ENCODE measurements around the gene VAX1.

Gene VAX1

GRCh38 chr10:117163954-117164548 lies 26.0 kb upstream of the VAX1 start:
- DNase-seq (ENCODE audit: low read depth in 3 of 3) = no peak

DNA sequence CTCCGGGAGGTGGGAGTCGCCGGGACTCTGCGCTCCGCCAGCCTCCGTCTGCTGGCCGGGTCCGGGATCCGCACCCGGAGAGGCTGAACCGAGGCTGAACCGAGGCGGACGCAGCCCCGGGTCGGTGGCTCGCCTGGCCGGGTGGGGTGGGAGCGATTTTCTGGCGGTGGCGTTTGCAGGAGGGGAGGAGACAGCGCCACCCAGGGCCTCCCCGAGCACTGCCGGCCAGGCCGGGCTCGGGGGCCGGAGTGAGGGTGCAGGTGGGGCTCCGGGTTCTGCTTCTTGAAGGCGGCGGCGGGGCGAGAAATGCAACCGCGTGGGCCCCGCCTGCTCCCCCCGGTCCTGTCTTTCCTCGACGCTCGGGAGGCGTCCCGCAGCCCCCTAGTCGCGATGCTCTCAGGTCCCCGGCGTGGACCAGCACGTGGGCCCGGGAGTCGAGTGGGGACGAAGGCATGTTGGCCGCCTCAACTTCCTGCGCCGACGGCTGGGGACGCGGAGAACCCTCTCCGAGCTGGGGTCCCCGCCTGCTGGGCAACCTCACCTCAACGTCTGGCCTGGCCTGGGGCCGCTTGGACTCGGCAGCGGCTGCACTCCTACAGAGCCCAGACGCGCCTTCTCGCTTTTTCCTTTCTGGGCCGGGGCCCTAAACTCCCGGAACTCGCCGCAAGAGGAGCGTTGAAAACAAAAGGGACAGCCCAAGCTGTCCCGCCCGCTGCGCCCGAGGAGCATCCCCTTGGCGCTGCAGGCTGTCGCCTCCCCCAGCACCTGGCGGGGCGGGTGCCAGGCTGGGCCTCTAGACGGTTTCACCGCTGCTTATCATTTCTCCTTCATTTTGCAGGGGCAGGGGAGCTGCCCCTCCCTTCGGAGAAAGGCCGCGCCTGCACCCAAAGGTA lies 25.2 kb upstream of the VAX1 start:
- DNase-seq (ENCODE audit: low read depth in 3 of 3) = no peak

DNA sequence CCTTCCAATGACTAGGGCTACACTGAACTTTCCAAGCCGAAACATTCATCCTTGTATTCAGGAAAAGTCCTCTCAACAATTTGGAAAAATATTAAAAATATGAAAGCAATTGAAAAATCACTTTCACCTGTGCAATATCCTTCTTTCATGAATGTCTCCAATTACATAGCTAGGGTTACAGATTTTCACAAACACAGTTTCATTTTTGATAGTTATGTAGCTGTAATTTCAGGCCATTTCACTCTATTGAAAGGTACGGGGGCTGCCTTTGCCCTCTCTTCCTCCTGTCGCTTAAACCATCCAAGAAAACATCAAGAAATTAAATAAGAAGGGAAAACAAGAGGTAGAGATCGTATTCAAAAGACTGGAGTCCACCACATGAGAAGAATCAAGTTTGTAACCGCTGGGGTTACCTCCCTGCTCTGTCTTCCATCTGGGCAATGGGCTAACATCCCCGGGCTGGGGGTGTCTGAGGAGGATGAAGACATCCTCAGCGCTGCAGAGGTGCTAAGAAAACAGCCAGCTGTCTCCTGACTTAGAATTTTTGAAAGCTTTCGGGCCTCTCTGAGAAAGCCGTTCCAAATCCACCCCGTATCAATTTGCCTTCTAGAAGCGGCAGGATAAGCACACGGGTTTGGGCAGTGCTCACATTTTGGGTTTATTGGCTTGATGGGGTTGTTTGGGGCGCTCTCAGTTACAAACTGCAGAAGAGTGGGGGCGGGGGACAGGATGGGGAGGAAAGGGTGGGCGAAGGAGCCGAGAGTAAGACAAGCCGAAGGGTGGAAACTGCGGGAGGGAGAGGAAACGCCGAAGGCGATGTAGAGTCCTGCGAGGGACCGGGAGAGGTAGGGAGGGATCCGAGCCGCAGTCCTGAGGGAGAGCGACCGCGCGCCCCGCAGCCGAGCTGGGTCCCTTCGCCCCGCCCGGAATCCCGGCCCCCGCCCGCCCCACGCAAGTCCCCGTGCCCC lies 24.3 kb upstream of the VAX1 start:
- no peak for DNase-seq (ENCODE audit: low read depth in 3 of 3)

- DNase-seq (ENCODE audit: low read depth in 3 of 3) = no peak
Measured at GRCh38 chr10:117161386-117162033, 23.4 kb upstream of the VAX1 start.

GRCh38 chr10:117160567-117160966 lies 22.5 kb upstream of the VAX1 start:
- DNase-seq (ENCODE audit: low read depth in 3 of 3) = no peak

- no peak for DNase-seq (ENCODE audit: low read depth in 3 of 3)
Measured at GRCh38 chr10:117159390-117159789, 21.3 kb upstream of the VAX1 start.

DNA sequence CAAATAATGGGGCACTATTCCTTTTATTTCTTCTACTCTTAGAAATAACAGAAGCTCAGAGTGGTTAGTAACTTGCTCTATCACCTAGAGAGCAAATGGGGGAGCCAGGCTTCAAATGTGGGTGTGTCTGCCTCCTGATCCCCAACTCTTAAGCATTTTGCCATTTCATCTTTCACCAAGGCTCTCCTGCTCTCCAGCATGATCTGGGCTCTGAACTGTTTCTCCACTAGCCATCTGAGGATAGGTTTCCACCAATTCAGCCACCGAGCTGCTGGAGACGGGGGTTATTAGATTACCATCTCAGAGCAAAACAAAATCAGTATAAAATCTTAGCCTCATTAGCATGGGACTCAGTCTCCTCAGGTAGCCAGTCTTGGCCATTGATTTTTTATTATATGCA lies 20.2 kb upstream of the VAX1 start:
- DNase-seq (ENCODE audit: low read depth in 3 of 3) = no peak

DNA sequence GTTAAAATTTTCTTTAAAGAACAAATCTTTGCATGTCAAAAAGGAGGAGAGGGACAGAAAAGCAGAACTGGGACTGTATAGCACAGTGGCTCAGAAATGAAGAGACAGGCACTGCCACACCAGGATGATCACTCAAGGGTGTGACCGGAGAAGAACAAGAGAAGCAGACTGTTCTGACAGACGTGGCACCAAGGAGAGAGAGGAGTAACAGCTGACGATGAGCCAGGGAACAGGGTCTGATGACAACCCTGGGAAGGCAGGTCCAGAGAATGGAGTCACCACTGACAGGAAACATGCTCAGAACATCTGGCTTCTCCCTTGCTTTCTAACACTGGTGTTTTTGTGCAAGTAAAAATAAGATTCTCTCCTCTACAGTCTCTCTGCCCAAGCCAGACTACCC lies 14.6 kb upstream of the VAX1 start:
- no peak for DNase-seq (ENCODE audit: low read depth in 3 of 3)

DNA sequence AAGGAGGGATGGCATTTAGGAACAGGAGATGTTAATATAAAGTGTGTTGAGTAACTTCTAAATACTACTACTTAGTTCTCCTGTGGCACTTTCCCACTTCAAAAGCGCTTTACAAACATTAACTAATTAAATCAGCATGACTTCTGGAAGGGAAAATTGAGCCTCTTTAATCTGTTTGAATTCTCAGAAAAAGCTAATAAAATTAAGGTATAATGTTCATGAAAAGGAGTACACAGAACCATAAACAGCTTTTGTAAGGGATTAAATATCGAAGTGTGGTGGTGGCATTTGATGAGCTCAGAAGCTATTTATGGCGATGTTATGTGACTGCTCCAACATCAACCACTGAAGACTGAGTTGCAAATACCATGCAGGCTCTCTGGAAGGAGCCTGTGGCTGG lies 10.2 kb upstream of the VAX1 start:
- no peak for DNase-seq (ENCODE audit: low read depth in 3 of 3)

DNA sequence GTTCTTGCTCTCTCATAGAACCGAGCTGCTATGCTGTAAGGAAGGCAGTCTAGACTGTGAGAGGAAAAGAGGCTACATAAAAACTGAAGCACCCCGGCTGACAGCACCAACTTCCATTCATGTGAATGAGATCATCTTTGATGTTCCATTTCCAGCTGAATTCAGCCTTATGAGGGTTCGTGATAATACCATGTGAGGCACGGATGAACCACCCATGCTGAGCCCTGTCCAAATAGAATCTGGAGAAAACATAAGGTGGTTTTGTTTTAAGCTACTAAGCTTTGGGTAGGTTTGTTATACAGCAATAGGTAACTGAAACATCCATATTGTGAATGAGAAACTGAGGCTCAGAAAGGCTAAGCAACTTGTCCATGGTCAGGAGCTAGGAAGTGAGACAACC lies 6.9 kb upstream of the VAX1 start:
- DNase-seq (ENCODE audit: low read depth in 3 of 3) = no peak

DNA sequence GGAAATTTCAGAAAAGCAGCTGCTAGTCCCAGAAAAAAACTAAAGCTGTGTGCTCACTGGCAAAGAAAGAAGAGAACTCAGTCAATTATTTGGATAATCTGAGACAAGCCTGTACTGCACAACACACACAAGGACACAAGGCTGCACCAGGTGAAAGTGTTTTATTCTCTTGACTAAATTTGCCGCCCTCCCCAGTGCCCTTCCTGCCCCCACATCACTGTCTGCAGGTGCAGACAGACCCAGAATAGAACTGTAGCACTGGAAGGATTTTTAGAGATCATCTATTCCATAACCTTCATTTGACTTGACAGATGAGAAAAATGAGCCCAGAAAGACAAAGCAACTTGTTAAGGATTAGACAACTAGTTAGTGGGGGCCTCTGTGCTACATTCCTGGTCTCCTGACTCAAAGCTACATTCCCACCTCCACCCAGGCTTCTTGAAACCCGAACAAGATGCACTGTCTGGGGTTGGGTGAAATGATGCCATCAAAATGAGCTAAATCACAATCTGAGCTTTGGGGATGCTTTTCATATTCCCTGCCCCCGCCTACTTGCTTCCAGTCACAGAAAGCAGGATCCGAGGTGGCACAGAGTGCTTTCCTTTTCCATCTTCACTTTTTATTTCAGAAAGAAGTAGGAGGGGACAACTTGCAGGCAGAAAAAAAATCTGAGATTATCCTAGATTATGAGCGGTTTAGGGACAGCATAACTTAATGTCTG lies 5.2 kb upstream of the VAX1 start:
- DNase-seq (ENCODE audit: low read depth in 3 of 3) = no peak

DNA sequence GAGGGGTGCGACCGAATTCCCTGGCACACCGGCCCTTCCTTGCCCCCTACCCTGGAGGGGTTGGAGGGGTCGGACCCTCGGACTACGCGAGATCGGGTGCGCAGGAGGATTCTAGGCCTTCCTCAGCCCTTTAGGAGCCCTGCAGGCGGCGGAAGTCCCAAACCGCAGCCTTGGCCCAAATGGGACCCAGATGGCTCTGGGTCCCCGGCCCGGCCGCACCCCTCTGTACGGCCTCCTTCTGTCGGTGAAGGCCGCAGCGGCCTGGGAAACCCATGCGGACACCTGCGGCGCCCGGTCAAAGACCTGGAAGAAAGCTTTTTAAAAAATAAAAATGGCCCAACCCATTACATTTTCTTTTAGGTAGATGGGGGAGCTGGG lies 2.4 kb upstream of the VAX1 start:
- DNase-seq (ENCODE audit: low read depth in 3 of 3) = no peak

- no peak for DNase-seq (ENCODE audit: low read depth in 3 of 3)
Measured at GRCh38 chr10:117139581-117140524, 1.8 kb upstream of the VAX1 start.

DNA sequence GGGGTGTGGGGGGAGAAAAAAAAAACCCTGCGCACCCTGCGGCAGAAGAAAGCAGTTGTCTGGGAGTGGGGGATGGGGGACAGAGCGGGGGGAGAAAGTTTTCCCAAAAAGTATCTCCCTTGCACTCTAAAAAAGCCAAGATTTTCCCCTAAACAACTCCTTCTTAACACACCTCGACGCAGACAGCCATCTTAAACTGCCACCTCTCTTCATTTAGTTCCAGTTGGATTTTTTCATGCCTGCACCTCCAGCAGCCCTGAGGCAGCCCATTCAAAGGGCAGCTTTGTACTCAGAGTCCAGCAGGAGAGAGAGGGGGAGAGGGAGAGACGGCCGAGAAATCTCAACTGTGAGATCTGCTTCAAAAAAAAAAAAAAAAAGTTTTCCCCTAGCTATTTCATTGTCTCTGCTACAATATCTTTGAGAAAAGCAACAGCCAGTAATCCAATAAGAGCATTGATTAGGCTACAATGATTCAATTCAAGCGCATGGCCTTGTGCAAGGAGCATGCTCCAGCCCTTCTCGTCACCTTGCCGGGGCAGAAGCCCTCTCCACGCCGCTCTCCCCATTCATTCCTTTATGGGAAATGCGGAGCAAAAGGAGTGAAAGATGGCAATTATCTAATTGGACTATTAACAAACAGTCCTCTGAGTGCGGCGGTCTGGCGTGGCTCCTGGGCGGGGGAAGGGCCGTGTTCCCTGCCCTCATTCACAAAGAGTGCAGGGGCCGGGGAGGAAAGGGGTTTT lies 939 bp upstream of the VAX1 start:
- DNase-seq (ENCODE audit: low read depth in 3 of 3) = no peak

- DNase-seq (ENCODE audit: low read depth in 3 of 3) = no peak
Measured at GRCh38 chr10:117137031-117137910, 799 bp downstream of the VAX1 start.

DNA sequence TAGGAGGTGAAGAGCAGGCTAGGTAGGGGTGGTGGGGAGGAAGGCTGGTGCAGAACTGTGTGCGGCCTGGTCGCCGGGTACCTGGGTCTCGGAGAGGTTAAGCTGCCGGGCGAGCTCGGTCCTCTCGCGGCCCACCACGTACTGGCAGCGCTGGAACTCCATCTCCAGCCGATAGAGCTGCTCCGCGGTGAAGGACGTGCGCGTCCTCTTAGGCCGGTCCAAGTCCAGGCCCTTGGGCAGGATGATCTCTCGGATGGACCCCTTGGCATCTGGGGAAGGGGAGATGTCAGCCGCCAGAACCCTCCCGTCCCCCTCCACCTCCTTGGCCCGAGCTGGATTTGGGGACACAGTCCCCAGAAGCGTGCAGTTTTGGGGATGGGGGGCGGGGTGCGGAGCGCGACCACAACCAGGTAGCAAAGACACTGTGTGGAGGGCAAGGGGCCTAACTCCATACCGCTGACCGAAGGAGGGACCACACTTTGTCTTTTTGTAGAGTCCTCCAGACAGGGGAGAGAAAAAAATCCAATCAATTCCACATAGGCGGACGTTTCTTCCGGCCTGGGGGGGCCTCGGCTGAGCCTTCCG lies 1.6 kb downstream of the VAX1 start:
- no peak for DNase-seq (ENCODE audit: low read depth in 3 of 3)

DNA sequence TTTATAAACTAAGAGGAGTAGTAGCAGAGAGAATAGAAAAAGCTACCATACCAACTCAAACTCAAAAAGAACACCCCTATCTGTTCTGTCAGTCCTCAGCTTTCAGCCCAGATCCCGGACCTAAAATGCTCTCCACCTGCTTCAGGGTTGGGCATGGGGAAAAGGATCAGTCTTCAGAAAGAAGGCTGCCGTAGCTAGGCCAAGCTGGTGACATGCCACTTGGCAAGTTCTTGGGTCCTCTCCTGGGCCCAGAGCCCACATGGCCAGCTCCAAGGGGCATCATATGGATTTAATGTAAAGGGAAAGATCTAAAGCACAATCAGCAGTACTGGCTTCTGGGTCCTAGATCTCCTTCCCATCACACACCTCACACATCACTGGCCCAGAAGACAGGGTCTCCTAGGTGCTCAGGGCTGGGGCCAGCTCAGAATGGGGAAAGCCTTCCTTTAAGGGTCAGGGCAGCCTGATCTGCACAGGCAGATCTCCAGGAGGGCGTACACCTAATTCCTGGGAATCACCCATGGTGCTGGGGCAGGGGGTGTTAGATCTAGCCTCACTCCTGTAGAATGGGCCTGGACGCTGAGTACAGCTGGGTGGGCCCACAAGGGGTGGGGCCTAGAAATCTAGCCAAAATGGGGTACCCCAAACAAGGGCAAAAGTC lies 2.5 kb downstream of the VAX1 start:
- no peak for DNase-seq (ENCODE audit: low read depth in 3 of 3)

GRCh38 chr10:117135026-117135372 lies 3.1 kb downstream of the VAX1 start:
- DNase-seq (ENCODE audit: low read depth in 3 of 3) = no peak

All from stimulated activated CD4-positive, alpha-beta T cell treated with anti-CD3 and anti-CD28 coated beads, TNF-alpha, amount 100 ng/mL, for 48 hours (primary cell).